Measurements from ENCODE around the gene OR56A1.

Gene OR56A1

GRCh38 chr11:6040874-6041273, 10.3 kb upstream of the OR56A1 start:
- H3K36me3 ChIP-seq (ENCODE audit: control insufficient read depth, low read length), result no peaks in the 10 kb centered on the region
- H3K79me2 ChIP-seq (ENCODE audit: control insufficient read depth, low read length), result no peaks in the 10 kb centered on the region
- H3K9me2 ChIP-seq (replicated peaks; ENCODE audit: control insufficient read depth, low read length), result no peaks in the 10 kb centered on the region
- no peaks in the 10 kb centered on the region for H3K9me3 ChIP-seq (ENCODE audit: control insufficient read depth, insufficient read depth, low read length)
- H3K27ac ChIP-seq (ENCODE audit: low read depth, low read length), result no peak overlapping the region
- no peak overlapping the region for H3K4me2 ChIP-seq (ENCODE audit: low read length)
- no peak for TF ChIP-seq CTCF (IDR thresholded peaks at IDR 0.05; ENCODE audit: low read depth, low read length, poor library complexity, severe bottlenecking)
- TF ChIP-seq EZH2phosphoT487 (IDR thresholded peaks at IDR 0.05; ENCODE audit: borderline replicate concordance, low read length), result no peak
- no peak overlapping the region for H3K4me3 ChIP-seq (ENCODE audit: low read length)
- H3F3A ChIP-seq (ENCODE audit: control insufficient read depth, insufficient read depth), result no peaks in the 10 kb centered on the region
- no peaks in the 10 kb centered on the region for H3K27me3 ChIP-seq (ENCODE audit: control insufficient read depth, low read length)
- no peaks in the 10 kb centered on the region for H4K20me1 ChIP-seq (ENCODE audit: control insufficient read depth, insufficient read depth, low read depth, low read length)
- no peaks in the 10 kb centered on the region for H3K4me1 ChIP-seq (ENCODE audit: control insufficient read depth, low read length)

GRCh38 chr11:6027501-6027900, 3.1 kb downstream of the OR56A1 start:
- Histone ChIP-seq H3K9me2 (replicated peaks; ENCODE audit: control insufficient read depth, low read length) (no peaks in the 10 kb centered on the region), H3K4me2 (ENCODE audit: low read length) (no peak overlapping the region), H3K27ac (ENCODE audit: low read depth, low read length) (no peak overlapping the region), H3K27me3 (ENCODE audit: control insufficient read depth, low read length) (0 out of 2 replicates have a peak, but pooled peaks cover 2% of the 10 kb centered on the region), H3K4me1 (ENCODE audit: control insufficient read depth, low read length) (no peaks in the 10 kb centered on the region), H3F3A (ENCODE audit: control insufficient read depth, insufficient read depth) (no peaks in the 10 kb centered on the region), H3K36me3 (ENCODE audit: control insufficient read depth, low read length) (no peaks in the 10 kb centered on the region), H4K20me1 (ENCODE audit: control insufficient read depth, insufficient read depth, low read depth, low read length) (no peaks in the 10 kb centered on the region), H3K4me3 (ENCODE audit: low read length) (no peak overlapping the region), H3K9me3 (ENCODE audit: control insufficient read depth, insufficient read depth, low read length) (no peaks in the 10 kb centered on the region), H3K79me2 (ENCODE audit: control insufficient read depth, low read length) (no peaks in the 10 kb centered on the region)
- TF ChIP-seq CTCF (IDR thresholded peaks at IDR 0.05; ENCODE audit: low read depth, low read length, poor library complexity, severe bottlenecking) (no peak), EZH2phosphoT487 (IDR thresholded peaks at IDR 0.05; ENCODE audit: borderline replicate concordance, low read length) (no peak)

GRCh38 chr11:6025056-6025455, 5.5 kb downstream of the OR56A1 start:
- Histone ChIP-seq H3K79me2 (ENCODE audit: control insufficient read depth, low read length) (no peaks in the 10 kb centered on the region), H3K9me2 (replicated peaks; ENCODE audit: control insufficient read depth, low read length) (no peaks in the 10 kb centered on the region), H4K20me1 (ENCODE audit: control insufficient read depth, insufficient read depth, low read depth, low read length) (no peaks in the 10 kb centered on the region), H3K27ac (ENCODE audit: low read depth, low read length) (no peak overlapping the region), H3F3A (ENCODE audit: control insufficient read depth, insufficient read depth) (no peaks in the 10 kb centered on the region), H3K27me3 (ENCODE audit: control insufficient read depth, low read length) (0 out of 2 replicates have a peak, but pooled peaks cover 2% of the 10 kb centered on the region), H3K4me2 (ENCODE audit: low read length) (no peak overlapping the region), H3K36me3 (ENCODE audit: control insufficient read depth, low read length) (no peaks in the 10 kb centered on the region), H3K9me3 (ENCODE audit: control insufficient read depth, insufficient read depth, low read length) (no peaks in the 10 kb centered on the region), H3K4me3 (ENCODE audit: low read length) (no peak overlapping the region), H3K4me1 (ENCODE audit: control insufficient read depth, low read length) (no peaks in the 10 kb centered on the region)
- TF ChIP-seq CTCF (IDR thresholded peaks at IDR 0.05; ENCODE audit: low read depth, low read length, poor library complexity, severe bottlenecking) (no peak), EZH2phosphoT487 (IDR thresholded peaks at IDR 0.05; ENCODE audit: borderline replicate concordance, low read length) (no peak)

All from DOHH2 (cell line).